Right hindlimb (tissue), 1 donor: ENCODE data around the gene FAM131C.

Source experiments
- DNase-seq: peaks from one replicate; pipeline ENCODE4 v3.0.0-alpha.2; 2018

Gene FAM131C

DNA sequence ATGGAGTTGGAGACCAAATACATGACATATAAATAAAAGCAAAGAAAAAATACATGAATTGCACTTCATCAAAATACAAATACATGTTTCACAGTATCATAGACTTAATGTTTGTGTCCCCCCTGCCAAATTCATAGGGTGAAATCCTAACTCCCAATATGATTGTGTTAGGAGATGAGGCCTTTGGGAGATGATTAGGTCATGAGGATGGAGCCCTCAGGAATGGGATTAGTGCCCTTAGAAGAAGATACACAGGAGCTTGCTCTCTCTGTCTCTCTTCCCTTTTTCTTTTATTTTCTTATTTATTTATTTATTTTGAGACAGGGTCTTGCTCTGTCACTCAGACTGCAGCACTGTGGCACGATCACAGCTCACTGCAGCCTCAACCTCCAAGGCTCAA lies 26.0 kb upstream of the FAM131C start:
- no peak for DNase-seq

DNA sequence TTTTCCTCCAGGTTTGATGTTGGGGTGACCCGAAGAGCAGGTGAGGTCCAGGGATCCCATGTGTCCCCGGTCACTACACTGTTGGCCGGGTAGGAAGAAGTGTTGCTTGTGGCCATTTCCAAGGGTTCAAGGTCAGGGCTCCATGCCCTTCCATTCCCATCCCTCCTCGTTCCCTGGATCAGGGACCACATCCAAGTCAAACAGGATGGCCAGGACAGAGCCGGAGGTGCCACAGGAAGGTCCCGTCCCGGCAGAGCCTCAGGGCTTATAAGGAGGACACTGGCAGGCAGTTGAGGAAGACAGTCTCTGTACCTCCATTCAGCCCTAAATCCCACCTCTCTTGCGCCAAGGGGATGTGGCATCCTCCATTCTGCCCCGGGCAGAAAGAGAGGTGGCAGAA lies 22.0 kb upstream of the FAM131C start:
- DNase-seq = no peak

DNA sequence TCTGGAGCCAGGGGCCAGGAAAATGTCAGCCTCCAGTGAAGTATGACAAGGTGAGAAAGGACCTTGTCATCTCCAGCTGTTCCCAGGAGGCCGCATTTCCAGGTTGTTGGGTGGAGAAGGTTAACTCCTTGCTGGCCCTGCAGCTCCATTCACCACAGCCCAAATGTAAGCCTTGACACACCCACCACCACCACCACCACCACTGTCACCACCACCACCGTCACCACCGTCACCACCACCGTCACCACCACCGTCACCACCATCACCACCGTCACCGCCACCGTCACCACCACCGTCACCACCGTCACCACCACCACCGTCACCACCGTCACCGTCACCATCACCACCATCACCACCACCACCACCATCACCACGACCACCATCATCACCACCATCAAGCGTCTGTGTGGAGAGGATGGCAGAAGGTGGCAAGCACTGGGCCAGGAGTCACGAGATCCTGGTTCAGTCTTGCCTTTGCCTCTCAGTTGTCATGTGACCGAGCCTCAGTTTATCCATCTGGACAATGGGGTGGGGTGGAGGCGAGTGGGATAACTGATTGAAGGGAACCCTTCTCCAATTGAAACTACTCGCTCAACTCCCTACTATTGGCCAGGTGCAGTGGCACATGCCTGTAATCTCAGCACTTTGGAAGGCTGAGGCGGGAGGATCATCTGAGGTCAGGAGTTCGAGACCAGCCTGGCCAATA lies 21.2 kb upstream of the FAM131C start:
- no peak for DNase-seq

DNA sequence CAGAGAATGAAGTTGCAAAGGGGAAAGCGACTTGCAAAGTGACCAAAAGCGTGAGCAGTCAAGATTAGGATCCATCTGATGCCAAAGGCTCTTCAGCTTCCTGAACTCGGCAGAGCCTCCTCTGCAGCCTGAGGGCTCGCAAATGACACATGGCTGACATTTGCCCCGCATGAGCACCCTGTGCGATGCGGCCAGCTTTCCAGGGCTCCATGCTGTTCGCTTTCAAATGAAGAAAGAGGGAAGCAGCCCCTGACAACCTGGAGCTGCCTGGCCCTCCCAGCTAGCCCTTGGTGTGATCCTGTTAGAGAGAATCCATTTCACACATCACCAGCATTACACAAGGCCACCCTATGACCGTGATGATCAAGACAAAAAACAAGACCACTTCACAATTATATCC lies 20.2 kb upstream of the FAM131C start:
- no peak for DNase-seq

DNA sequence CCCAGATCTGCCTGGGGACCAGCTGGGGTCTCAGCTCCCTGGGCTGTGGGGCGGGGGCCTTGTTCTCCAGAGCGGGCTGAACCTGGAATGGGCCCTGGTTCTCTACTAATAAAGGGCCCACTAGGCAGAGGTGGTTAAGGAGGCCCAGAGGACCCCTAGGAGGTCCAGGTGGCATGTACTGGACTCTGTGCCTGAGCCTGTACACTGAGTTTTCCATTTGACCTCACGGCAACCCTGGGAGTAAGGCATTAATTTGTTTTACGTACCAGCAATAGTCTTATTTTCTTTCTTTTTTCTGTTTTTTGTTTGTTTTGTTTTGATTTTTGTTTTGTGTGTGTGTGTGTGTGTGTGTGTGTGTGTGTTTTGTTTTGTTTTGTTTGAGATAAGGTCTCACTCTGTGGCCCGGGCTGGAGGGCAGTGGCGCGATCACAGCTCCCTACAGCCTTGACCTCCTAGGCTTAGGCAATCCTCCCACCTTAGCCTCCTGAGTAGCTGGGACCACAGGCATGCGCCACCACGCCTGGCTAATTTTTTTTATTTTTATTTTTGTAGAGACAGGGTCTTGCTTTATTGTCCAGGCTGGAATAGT lies 19.6 kb upstream of the FAM131C start:
- DNase-seq = no peak

DNA sequence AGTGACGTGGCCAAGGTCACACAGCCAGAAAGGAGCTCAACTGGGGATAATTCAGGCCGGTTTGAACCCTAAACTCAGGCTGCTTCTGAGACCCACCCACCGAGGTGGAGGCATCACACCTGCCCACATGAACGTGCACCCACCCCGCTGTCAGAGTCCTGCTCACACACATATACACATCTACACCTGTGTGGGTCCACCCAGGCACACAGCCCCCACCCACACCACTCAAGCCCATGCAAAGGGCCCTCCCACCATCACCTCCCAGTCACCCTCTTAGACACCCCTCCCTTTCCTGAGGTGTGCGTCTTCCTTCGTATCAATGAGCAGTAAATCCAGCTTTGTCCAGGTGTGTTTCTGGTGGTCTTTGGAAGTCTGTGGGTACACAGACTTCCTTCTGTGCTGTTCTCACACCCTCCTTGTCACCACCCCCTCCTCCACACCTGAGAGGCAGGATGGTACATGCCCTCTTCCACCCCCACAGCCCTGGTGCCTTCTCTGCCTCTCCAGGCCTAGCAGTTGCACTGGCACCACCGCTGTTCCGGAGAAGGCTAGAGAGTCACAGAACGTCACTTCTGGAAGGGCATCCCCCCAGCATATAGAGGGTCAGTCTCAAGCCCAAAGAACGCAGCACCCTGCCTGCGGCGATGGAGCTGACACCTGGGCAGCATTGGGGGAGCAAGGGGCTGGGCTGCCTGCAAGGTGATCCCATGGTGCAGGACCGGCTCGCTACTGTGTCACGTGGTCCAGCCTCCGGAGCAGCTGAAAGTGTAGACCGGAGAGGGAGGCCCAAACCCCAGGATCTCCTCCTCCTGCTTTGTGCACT lies 18.9 kb upstream of the FAM131C start:
- DNase-seq = no peak

DNA sequence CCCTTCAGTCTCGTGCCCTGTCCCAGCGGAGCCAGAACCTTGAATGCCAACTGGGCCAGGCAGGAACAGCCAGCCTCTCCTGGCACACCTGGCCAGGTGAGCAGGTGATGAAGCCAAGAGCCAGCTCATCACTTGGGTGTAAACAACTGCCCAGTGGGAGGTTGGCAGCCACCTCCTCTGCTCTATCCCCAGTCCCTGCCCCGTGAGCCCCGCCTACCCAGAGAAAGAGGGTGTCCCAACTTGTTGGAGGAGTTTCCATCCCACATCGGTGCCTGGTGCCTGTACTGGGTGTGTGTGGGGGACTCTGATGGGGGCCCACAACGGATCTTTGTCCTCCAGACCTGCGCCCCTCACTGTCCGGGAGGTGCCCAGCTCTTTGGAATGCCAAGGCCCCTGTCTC lies 17.8 kb upstream of the FAM131C start:
- DNase-seq = no peak

DNA sequence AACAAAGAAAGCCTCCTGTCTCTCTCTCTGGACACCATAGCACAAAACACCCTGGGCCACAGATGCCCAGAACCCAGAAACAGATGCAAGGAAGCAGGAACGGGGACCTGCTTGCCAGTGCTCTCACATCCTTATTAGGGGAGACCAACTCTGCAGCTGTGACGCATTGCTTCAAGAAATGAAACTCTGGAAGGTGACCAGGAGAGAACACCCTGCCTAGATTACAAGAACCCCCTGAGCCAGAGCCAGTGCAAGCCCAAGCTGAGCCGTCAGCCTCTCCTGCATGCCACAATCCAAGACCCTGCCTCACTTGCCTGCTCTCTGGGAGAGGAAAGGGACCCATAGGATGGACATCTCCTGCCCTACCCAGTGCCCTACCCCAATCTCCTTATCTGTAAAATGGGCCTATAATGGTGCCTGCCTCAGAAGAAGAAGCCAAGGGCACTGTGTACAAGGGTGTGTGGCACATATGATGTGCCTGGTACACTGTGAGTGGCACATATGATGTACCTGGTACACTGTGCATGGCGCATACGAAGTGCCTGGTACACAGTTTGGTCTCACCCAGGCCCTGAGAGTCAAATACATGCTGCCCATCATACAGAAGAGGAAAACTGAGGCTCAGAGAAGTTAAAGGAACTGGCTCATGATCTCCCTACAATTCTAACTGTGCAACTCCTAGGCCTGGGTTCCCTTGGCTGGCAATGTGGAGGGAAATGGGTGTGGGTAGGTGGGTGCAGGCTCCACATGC lies 16.8 kb upstream of the FAM131C start:
- DNase-seq = no peak

DNA sequence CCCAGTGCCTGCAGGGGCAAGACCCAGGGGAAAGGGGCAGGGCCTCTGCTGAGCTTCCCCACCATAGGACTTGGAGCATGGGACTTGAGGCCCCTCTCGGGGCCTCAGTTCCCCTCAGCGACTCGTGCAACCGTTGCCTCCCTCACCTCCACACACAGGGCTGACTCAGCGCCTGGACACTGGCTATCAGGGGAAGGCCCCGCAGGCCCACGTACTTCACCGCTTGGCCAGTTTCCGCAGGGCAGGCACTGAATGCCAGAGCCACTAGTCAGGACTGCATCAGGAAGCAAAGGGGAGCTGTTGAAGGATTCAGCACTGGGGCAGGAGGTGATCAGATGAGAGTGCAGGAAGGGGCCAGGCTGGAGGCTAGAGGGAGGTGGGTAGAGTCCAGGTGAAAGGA lies 15.5 kb upstream of the FAM131C start:
- no peak for DNase-seq

DNA sequence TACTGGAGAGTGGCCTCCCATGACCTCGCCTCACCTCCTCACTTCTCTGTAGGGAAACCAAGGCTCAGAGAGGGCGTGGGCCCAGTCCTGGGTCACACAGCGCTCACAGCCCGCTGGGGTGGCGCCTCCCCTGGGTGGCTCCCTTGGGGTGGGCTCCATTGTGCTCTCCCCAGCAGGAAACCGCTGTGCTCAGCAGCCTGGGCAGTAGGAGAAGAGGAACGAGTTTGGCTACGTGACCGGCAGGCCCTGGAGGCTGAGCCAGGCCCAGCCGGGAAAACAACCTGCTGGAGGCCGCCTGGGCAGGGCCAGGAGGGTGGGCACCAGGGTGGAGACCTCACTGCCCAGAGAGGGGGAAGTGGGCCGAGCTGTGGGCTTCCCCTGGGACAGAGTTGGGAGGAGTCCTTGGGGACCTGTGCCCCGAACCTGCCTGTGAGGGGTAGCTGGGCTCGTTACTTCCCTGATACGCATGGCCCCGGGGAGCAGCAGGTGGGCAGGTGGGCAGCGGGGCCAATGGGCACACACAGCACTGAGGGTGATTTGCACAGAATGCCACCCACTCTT lies 15.0 kb upstream of the FAM131C start:
- DNase-seq = no peak

DNA sequence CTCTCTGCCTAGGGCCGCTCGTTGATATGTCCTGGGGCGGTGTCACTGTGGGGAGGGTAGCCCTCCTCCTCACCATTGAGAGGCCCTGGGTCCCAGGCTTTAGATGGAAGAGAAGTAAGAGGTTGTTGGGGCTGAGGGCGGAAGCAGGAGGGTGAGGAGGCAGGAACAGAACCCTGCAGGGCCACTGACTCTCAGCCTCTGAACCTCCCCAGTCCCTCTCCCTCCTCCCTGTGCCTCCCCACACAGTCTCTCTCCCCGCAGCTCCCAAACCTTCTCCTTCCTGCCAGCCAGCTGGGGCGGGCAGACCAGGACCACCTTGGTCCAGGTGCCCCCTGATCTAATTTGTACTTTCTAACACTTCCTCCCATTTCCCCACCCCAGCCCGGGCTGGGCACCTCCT lies 14.3 kb upstream of the FAM131C start:
- DNase-seq = no peak

DNA sequence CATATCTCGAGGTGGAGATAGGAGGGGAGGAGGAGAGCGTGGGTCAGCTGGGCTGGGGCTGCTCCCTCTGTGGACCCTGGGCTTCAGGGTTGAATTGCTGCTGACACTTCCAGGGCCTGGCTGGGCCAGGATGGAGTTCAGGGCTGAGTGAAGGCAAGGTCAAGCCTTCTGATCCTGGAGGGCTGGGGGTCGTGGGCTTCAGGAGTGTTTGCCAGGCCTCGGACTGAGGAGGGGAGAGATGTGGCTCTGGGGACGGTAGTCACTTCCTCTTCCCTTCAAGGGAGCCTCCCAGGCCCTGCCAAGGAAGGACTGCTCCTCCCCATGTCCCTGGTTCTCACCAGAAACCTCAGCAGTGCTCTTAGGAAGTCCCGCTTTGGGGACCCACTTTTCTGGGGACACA lies 12.1 kb upstream of the FAM131C start:
- DNase-seq = no peak

DNA sequence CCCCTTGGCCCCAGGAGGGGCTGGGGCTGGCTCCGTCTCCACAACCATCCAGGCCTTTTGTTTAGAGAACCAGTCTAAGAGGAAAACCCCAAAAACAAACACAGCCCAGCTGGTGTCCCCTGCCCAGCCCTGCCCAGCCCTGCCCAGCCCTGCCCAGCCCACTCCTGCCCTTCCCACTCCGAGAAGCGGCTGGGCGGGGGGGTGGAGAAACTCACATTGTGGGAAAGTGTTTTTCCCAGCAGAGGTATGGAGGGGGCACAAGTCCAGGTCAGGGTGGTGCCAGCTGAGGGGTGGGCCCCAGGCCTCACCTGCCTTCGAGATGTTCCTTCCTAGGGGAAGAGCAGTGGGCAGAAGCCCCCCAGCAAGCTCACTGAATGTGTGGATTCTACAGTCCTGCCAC lies 10.0 kb upstream of the FAM131C start:
- DNase-seq = no peak

DNA sequence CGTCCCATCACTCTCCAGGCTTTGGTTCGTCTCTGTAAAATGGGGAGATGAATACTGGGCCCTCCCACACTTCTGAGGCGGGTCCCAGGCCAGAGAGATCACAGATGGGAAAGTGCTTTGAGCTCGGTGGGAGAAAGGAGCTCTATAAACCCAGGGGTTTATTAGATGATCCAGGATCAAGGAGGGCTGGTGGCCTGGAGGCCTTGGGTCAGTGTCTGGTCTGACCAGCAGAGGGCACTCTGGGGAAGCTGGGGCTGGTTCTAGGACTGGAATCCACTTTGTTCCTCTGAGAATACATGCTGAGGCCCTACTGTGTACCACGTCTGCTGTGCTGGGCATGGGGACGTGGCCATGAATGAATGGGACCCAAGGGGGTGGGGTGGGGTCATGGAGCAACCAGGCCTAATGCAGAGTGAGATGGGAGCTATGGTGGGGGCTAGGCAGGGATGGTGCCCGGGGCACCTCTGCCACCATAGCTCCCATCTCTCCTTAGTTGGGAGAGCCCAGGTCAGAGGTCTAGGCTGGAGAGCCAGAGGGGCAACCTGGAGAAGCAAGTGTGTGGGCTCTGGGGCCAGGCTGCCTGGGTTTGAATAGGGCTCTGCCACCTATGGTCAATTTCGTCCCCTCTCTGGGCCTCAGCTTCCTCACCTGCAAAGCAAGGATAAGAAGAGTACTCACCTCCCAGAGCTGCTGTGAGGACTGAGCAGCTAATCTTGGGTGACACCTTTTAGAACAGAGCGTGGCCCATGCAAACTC lies 9.0 kb upstream of the FAM131C start:
- DNase-seq = no peak

DNA sequence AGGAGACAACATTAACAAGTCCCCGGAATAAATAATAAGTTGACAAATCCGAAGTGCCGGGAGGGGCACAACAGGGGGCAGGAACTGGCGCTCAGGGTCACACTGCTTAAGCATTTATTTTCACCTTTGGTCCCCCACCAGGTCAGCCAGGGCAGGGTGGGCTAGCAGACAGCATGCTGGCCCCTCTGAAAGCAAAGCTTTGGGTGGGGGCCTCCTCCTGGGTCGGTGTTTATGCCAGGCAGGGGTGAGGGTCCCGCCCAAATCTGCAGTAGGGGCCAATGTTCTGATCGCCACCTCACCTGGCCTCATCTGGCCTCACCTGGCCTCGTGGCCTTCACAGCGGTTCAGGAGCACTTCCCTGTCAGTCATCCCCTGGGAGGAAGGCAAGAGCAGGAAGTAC lies 8.2 kb upstream of the FAM131C start:
- DNase-seq = no peak

DNA sequence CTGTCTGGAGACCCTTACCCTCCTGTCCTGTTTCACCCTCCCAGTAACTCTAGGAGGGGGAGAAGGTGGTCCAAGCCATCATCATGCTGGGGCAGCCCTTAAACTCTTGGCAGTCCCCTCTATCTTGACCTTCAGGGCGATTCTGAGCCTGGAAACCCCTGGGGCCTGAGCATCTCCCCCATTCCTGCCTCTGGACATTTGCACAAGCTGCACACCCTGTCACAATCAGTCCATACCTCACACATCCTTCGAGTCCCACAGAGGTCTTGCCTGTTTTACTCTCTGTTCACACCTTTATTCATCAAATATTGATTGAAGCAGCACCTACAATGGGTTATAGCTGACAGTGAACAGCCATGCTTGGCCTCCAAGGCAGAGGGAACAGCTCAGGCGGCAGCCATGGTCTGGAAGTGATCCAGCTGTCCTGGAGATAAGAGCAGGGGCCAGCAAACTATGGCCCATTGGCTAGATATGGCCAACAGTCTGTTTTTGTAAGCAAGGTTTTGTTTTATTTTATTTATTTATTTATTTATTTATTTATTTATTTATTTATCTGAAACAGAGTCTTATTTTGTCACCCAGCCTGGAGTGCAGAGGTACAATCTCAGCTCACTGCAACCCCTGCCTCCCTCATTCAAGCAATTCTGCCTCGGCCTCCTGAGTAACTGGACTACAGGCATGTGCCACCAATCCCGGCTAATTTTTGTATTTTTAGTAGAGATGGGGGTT lies 7.1 kb upstream of the FAM131C start:
- no peak for DNase-seq

DNA sequence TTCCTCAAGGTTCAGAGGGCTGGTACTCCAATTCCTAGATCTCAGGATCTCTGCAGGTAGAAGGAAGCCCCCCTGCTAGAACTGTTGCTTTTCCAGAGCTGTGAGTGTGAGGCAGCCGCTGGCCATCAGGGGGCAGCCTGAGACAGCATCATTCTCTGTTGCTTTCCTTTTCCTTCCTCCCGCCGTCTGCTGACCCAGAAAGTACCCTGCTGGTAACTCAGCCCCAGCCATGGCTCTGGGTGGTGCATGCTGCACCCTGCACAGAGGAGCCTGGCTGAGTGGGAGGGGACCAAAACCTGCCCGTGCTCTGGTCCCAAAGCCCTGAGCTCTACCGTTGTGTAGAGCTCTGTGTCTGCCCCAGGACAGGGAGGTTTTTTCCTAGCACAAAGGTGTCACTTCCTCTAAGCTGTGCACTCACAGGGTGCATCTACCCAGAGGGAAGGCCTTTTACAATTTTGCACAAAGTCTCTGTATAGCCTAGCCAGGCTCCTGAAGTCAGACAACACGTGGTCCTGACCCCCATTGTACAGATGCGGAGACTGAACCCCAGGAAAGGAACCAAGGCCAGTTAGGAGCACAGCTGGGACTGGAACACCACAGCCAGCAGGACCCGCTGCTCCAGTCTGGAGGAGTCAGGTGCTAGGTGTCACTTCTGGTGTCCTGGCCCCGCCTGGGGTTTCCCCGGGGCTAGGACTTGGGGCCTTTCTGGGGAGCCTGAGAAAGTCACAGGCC lies 5.6 kb upstream of the FAM131C start:
- peak; percentile 86 for DNase-seq

DNA sequence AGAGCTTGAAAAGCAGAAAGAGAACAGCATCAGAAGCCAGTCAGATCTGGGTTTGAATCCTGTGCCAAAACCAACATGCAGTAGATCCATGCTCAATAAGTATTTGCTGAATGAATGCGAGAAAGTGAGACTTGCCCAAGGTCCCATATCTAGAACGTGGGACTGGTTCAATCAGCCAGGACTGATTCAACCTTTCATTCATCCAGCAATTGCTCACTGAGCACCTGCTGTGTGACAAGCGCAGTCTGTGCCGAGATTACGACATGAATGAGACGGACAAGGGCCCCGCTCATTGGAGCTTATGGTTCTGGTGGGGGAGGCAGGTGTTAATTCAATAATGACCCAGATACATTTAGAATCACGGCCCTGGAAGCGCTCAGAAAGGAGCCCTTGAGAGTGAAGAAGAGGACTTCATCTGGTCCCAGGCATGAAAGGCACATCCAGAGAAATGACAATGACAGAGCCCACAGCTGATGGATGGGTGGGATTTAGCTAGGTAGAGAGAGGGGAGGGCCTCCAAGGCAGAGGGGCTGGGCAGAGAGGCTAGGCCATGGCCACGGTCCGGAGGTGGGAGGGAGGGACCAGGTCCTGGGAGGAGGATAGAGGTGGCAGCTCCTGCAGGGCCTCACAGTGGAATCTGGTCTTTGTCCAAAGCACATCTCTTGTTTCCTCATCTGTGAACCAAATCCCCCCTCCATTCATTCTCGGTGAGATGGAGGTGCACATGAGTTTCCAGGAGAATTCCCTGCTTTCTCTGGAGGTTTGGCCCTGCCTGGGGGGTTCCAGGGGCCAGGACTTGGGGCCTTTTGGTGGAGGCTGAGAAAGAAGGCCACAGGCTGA lies 4.2 kb upstream of the FAM131C start:
- DNase-seq = no peak

DNA sequence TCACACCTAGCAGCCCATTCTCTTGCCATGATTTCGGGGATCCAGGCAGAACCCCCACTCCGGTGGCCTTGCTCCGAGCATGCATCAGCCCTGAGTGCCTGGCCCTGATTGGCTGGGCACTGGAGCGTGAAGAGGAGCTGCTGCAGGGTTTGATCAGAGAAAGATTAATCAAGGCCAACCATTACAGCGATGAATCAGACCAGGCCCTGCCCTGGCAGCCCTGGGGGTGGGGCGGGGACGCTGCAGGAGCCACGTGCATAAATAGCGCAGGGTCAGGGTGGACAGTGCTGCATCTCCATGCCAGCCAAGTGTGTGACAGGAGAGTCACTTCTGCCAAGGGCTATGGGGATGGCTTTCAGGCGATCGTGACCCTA lies 3.4 kb upstream of the FAM131C start:
- DNase-seq = no peak
